SK-N-MC (cell line): ENCODE data around the gene VAPA.
"Not testable (repeated sequence)": the region's sequence is repeated elsewhere in the genome, so short reads cannot be mapped to it uniquely, and the experiment has no call there.

Experiments
- DNase-seq: peaks from one replicate; pipeline ENCODE4 v3.0.0-alpha.2; 2011; ENCODE audit warnings: low read depth, low spot score
- H3K27ac ChIP-seq: fragments of 200-600 bp; sonication (generic); 2 replicates; pipeline ENCODE4 v1.5.1; 2016; ENCODE audit warnings: mixed run types
- H3K36me3 ChIP-seq: fragments of 200-600 bp; sonication (generic); 2 replicates; pipeline ENCODE4 v1.6.1; 2017; ENCODE audit warnings: antibody characterized with exemption, low read length, mixed read lengths; ENCODE audit not compliant: insufficient read depth
- H3K4me3 ChIP-seq: fragments of 200-600 bp; sonication (generic); 2 replicates; pipeline ENCODE4 v1.5.1; 2016
- H3K9ac ChIP-seq: fragments of 200-600 bp; sonication (generic); 2 replicates; pipeline ENCODE4 v1.8.0; 2017; ENCODE audit warnings: mixed run types, mixed read lengths; ENCODE audit not compliant: insufficient read length
- H3K9me3 ChIP-seq: fragments of 200-600 bp; sonication (generic); 2 replicates; pipeline ENCODE4 v1.6.1; 2017; ENCODE audit warnings: low read depth, mild to moderate bottlenecking, antibody characterized with exemption, low read length, moderate library complexity, mixed read lengths
- EZH2 ChIP-seq: fragments of 200-600 bp; sonication (generic); IDR thresholded peaks from one replicate; pipeline ENCODE4 v1.6.1; 2017; ENCODE audit warnings: antibody characterized with exemption
- FOXP2 ChIP-seq: optimal IDR thresholded peaks from 2 replicates; pipeline ENCODE3; 2011; ENCODE audit warnings: mild to moderate bottlenecking, moderate library complexity; ENCODE audit not compliant: insufficient read depth; ENCODE audit errors: extremely low read length, control extremely low read depth
- POLR2AphosphoS5 ChIP-seq: IDR thresholded peaks from 2 replicates; pipeline ENCODE4 v1.6.1; 2012; ENCODE audit warnings: mild to moderate bottlenecking, low read depth, low read length, borderline replicate concordance

The VAPA gene

DNA sequence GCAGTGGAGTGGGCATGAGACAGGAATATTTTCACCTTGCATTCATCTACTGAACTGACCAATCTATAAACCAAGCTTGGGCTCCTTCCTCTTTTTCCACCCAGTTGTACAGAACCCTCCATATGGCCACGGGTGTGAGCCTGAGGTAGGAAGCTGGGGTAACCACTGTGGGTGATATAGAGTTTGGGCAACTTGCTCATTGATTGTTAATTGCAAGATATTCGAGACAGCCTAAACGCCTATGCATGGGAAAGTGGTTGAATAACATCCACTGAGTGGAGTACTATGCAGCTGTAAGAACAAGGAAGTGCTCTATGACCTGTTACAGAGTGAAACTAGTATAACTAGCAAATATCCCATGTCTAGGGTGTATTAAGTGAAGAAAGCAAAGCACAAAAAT, 7.3 kb upstream of the VAPA start:
- DNase-seq: no peak
- Histone ChIP-seq H3K4me3 (no peak overlapping the region), H3K9ac (no peak overlapping the region), H3K36me3 (no peaks in the 10 kb centered on the region), H3K9me3 (no peaks in the 10 kb centered on the region), H3K27ac (no peak overlapping the region)
- no peak for TF ChIP-seq POLR2AphosphoS5
- TF ChIP-seq FOXP2: no peak
- no peak for TF ChIP-seq EZH2

GRCh38 chr18:9907867-9908266, 5.9 kb upstream of the VAPA start:
- TF ChIP-seq EZH2 (no peak), POLR2AphosphoS5 (no peak), FOXP2 (no peak)
- DNase-seq: no peak
- H3K36me3 ChIP-seq: no peaks in the 10 kb centered on the region
- H3K4me3 ChIP-seq: no peak overlapping the region
- H3K9me3 ChIP-seq: no peaks in the 10 kb centered on the region
- no peak overlapping the region for H3K27ac ChIP-seq
- H3K9ac ChIP-seq: no peak overlapping the region

- Histone ChIP-seq H3K4me3 (no peak overlapping the region), H3K27ac (no peak overlapping the region), H3K9ac (no peak overlapping the region), H3K36me3 (no peaks in the 10 kb centered on the region), H3K9me3 (no peaks in the 10 kb centered on the region)
- DNase-seq: no peak
- TF ChIP-seq POLR2AphosphoS5: no peak
These were observed 3.7 kb upstream of the VAPA start for GRCh38 chr18:9910071-9910470.

GRCh38 chr18:9910661-9911060, 3.2 kb upstream of the VAPA start:
- Histone ChIP-seq H3K27ac (no peak overlapping the region), H3K36me3 (no peaks in the 10 kb centered on the region), H3K9me3 (no peaks in the 10 kb centered on the region), H3K4me3 (no peak overlapping the region), H3K9ac (no peak overlapping the region)
- TF ChIP-seq FOXP2: no peak
- TF ChIP-seq POLR2AphosphoS5: no peak
- no peak for TF ChIP-seq EZH2
- DNase-seq: no peak

DNA sequence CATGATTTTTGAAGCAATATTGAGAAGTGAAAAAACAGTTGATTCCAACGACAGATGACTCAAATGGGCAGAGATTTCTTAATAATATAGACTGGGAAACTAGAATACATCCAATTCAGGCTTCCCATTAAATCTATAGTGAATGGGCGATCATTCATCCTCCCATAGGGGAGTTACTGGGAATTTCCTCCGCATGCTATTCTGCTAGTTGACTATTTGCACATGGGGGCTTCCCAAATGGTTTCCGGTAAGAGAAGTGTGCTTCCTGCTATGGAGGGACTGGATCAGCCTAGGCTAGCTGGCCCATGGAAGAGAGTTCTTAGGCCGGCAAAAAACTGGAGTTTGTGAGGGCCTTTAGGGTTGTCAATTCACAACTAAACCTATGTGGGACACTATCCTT, 2.6 kb upstream of the VAPA start:
- H3K36me3 ChIP-seq: no peaks in the 10 kb centered on the region
- no peak overlapping the region for H3K9ac ChIP-seq
- H3K27ac ChIP-seq: no peak overlapping the region
- H3K4me3 ChIP-seq: no peak overlapping the region
- TF ChIP-seq POLR2AphosphoS5: no peak
- TF ChIP-seq FOXP2: no peak
- TF ChIP-seq EZH2: no peak
- DNase-seq: no peak
- H3K9me3 ChIP-seq: no peaks in the 10 kb centered on the region

GRCh38 chr18:9912285-9912684, 1.5 kb upstream of the VAPA start:
- not testable (repeated sequence) for H3K9me3 ChIP-seq, H3K36me3 ChIP-seq, H3K4me3 ChIP-seq, H3K27ac ChIP-seq, H3K9ac ChIP-seq, DNase-seq

DNA sequence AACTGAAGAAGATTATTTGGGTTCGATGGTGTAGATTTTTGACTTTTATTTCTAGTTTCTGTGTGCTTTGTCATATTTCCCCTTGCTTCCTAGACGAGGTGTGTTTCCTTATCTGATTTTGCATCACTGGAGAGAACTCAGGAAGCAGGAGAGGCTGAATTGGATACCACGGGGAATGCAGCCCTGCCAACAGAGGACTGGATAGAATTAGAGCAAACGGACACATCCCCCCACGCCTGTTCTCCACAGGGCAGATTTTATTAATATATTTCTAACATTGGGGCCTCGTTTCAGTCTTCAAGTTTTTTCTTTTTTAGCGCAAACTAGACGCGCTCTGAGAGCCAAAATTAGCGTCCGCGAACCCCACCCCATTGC, 678 bp upstream of the VAPA start:
- peak overlapping the region; percentile 93 for H3K4me3 ChIP-seq
- H3K27ac ChIP-seq: peak overlapping the region; percentile 90; the same call in 1 of the 2 replicates
- H3K36me3 ChIP-seq: no peaks in the 10 kb centered on the region
- H3K9ac ChIP-seq: peak overlapping the region; percentile 88
- TF ChIP-seq FOXP2: no peak
- no peak for TF ChIP-seq POLR2AphosphoS5
- TF ChIP-seq EZH2: no peak
- no peak for DNase-seq
- H3K9me3 ChIP-seq: no peaks in the 10 kb centered on the region

GRCh38 chr18:9914334-9914583, 443 bp downstream of the VAPA start:
- Histone ChIP-seq H3K9me3 (no peaks in the 10 kb centered on the region), H3K36me3 (no peaks in the 10 kb centered on the region), H3K9ac (peak overlapping the region; percentile 88), H3K27ac (peak overlapping the region; percentile 90), H3K4me3 (peak overlapping the region; percentile 93)
- no peak for TF ChIP-seq POLR2AphosphoS5
- no peak for TF ChIP-seq FOXP2
- no peak for TF ChIP-seq EZH2
- no peak for DNase-seq

DNA sequence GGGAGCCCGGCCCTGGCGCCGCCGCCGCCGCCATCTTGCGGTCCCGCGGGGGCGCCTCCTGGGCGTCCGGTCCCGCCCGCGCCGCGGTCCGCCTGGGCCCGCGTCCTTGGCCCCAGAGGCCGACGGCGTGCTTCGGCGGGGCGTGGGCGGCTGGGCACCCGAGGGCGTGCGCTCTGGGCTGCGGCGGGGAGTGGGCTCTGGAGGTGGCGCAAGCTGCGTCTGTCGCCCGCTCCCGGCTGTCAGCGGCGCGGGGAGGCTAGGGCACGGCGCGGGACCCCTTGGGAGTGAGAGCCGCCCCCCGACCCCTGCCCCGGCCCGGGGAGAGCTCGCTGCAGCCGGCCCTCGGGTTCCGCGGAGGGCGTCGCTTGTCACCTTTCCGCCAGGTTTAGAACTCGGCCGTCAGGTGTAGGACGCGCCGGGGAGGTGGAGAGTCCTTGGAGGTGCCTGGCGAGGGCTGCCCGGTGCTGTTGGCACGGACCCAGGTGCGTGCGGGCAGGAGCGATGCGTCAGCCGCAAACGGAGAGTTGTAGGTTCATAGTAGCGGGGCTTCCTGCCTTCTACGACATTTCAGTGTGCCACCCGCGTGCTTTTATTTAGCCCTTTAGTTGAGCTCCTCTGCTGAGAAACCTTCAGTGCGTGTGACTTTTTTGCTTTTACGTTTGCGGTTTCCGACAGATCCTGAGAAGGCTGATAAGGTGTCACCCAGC, 921 bp downstream of the VAPA start:
- Histone ChIP-seq H3K27ac (peak overlapping the region; percentile 70), H3K4me3 (peak overlapping the region; percentile 95), H3K9ac (peak overlapping the region; percentile 84), H3K36me3 (no peaks in the 10 kb centered on the region), H3K9me3 (no peaks in the 10 kb centered on the region)
- no peak for DNase-seq
- no peak; the same call in 1 of the 2 replicates for TF ChIP-seq POLR2AphosphoS5
- TF ChIP-seq EZH2: no peak
- TF ChIP-seq FOXP2: no peak
